Activated CD4-positive, CD25-positive, alpha-beta regulatory T cell treated with anti-CD3 and anti-CD28 coated beads, Interleukin-2, amount 50 U/mL, for 24 hours (primary cell): ENCODE results near the gene ROMO1.

Experiments
- ATAC-seq, 2 donors: fragments of 150-1000 bp; cut with Tn5 transposase; one replicate each; pipeline ENCODE4 v1.10.0; 2021; ENCODE audit warnings: mild to moderate bottlenecking in 1 of 2, moderate library complexity in 1 of 2

The ROMO1 gene

GRCh38 chr20:35699127-35699956 lies at the start of gene ROMO1, which contains the start of gene NFS1:
TSS of gene ROMO1 (plus strand) at chr20:35699405. CDS start at chr20:35699633, 228 bp downstream.
TSS of gene NFS1 (minus strand) at chr20:35699352. CDS start at chr20:35699288, 64 bp downstream.
- peak; percentile 95 to 97 for ATAC-seq

- no peak for ATAC-seq
Observed at GRCh38 chr20:35650632-35651031, 48.6 kb upstream of the ROMO1 start.

GRCh38 chr20:35651958-35652357 lies 47.2 kb upstream of the ROMO1 start:
- no peak for ATAC-seq

DNA sequence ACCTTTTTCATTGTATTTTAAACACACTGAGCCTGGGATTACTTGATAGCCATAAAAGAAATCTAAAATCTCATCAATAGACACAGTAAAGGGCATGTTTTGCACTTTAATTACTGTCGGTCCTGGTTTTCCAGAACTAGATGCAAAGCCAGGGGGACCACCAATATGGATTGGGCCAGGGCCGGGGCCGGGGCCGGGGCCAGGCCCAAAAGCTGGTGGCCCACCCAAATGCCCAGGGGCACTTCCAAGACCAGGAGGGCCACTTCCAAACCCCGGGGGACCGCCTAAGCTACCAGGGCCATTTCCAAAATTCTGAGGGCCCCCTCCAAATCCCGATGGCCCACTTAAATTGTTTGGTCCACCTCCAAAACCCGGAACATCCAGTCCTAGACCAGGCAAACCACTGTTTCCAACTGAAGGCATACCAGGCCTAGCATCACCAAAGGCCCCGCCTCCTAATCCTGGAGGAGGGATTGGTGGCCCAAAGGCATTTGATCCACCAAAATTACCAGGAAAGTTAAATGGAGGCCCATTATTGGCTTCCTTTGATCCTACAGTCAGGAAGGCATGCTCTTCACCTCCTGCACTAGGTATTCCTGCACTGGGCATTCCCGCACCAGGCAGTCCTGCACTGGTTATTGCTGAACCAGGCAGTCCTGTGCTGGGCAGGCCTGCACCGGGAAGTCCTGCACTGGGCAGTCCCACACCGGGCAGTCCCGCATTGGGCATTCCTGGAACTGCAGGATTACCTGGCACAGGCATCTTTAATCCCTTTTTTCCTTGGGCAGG lies 46.4 kb upstream of the ROMO1 start:
- ATAC-seq, result no peak

GRCh38 chr20:35653430-35653734 lies 45.8 kb upstream of the ROMO1 start:
- ATAC-seq, result no peak

GRCh38 chr20:35653893-35654292 lies 45.3 kb upstream of the ROMO1 start:
- no peak for ATAC-seq

DNA sequence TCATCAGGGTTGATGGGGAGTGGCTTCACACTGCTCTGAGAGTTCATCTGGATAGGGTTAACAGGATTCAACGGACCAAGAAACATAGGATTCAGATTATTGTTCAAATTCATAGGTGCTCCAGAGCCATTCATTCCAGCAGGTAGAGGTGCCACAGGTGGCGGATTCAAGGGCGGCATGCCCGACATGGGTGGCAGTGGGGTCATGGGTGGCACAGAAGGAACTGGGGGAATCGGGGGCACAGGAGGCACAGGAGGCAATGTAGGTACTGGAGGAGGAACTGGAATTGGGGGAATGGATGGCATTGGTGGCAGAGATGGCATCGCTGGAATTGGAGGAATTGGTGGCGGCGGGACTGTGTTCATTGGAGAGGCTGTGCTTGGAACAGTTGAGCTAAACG lies 44.8 kb upstream of the ROMO1 start:
- no peak for ATAC-seq

GRCh38 chr20:35657271-35657670 lies 41.9 kb upstream of the ROMO1 start:
- no peak for ATAC-seq

DNA sequence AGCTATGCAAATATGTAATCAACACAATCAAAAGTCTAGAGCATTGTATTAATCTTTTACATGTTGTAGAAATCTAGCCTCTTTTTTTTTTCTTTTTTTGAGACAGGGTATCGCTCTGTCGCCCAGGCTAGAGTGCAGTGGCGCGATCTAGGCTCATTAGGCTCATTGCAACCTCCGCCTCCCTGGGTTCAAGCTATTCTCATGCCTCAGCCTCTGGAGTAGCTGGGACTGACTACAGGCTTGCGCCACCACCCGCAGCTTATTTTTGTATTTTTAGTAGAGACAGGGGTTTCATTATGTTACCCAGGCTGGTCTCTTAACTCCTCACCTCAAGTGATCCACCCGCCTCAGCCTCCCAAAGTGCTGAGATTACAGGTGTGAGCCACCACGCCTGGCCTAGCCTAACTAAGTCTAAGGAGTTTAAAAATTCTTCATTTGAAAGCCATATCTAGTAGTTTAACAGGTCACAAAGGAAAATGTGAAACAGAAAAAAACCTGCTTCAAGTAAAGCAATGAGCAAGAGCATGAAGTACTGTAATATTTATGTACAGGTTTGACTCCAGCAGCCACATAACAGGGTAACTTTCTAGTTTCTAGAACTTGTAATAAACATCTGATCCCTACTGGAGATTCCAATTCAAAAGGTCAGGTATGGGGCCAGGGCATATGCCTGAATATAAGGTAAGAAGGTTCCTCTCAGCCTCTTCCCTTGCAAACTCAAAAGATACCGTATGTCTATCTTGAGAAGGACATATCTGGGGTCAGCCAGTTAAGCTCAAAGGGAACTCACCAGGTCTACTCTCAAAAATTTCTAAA lies 38.9 kb upstream of the ROMO1 start:
- ATAC-seq, result peak; percentile 26 to 31

GRCh38 chr20:35661053-35661452 lies 38.2 kb upstream of the ROMO1 start:
- peak; percentile 15 to 22 for ATAC-seq

DNA sequence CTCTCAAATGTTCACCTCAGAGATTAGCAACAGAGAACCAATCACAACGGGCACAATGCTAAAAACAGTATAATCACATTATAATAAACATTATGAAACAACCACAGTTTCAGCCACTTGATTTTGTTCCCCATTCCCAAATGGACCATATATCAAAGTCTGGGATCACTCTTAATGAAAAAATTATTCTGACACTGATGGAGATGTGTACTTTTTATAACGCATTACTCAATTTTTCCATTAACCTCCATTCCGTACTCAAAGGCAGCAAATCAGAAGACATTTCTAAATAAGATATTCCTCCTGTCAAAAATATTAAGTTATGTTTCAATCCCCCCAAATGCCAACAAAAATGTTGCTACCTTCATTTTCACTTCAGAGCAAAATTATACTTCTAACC lies 37.3 kb upstream of the ROMO1 start:
- no peak for ATAC-seq

GRCh38 chr20:35662551-35662950 lies 36.7 kb upstream of the ROMO1 start:
- no peak for ATAC-seq

DNA sequence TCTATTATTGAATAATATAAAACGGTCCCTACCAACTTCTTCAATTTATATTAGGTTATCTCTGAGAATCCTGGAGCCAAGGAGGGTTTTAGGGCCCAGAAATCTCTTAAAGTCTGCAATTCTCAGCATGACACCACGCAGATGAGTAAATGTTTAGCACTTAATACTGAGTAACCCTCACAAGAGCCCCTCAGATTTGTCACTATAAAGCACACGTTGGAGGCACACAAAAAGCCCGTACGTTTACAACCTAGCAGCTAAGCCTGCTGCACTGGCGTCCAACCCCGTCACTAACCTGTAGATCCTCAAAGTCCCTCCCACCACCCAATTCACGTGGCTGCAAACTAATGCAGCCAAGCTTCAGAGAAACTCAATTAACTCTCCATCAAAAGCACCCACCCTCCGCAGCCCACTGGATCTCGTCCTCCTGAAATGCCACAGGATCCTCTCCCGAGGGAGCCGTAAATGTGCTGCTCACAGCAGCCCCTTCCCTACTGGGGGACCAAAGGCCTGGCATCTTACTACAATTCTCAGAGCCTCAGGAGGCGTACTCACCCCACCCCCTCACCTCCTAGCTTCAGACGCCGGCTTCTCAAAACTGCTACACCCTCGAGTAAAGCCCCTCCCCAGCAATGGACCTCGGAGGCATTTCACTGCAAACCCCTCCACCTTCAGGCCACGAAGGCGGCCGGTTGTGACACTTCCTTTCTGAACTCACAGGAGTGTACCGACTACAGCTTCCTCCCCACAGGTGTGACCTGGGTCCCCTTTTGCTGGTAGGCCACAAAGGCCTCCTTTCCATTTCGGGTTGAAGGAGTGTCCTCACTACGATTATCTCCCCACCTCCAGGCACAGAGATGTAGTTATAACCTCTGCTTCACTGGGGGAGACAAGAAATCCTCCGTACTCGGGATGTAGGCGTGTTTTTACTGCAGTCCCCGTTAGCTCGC lies 35.4 kb upstream of the ROMO1 start:
- peak; percentile 37 to 40 for ATAC-seq

DNA sequence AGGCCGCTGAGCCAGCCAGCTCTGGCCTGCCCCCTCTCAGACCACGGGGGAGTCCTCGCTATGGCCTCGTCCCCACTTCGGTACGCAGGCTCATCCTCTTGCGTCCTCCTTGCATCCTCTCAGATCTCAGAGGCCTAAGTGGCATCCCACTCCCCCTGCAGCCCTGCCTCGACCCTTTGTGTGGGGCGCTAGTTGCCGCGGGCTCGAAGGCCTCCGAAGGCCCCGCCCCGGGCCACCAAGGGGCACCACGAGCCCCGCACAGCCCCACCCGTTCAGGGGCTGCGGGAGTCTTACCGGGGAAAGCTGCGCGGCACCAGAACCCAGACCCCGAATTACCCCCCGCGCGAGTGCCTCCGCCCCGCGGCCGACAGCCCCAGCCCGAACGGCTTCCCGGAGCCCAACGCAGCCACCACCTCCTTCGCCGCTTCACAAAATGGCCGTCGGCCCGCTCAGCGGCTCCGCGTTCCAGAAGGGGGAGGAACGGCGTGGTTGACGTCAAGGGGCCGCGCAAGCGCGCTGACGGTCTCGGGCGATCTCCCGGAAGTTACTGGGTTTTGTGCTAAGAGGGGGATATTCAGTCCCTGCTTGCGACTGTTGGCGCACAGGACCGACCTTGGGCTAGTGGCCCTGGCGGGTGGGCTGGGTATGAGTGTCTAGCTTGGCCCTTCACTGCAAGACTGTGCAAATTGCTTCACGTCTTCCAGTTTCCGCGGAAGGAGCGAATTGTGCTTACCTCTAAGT lies 34.6 kb upstream of the ROMO1 start, which contains the start of the genes CPNE1 and RBM12:
TSS of gene CPNE1 (minus strand) at position 435 of the 741 bp plus-strand sequence. CDS start 31,977 bp downstream, outside the sequence.
TSS of gene RBM12 (minus strand) at position 435 of the 741 bp plus-strand sequence. CDS start 9,578 bp downstream, outside the sequence.
- ATAC-seq, result peak; percentile 75 to 76

- no peak for ATAC-seq
Observed at GRCh38 chr20:35665949-35666288, 33.3 kb upstream of the ROMO1 start.

GRCh38 chr20:35669221-35669620 lies 30.0 kb upstream of the ROMO1 start:
- no peak for ATAC-seq

DNA sequence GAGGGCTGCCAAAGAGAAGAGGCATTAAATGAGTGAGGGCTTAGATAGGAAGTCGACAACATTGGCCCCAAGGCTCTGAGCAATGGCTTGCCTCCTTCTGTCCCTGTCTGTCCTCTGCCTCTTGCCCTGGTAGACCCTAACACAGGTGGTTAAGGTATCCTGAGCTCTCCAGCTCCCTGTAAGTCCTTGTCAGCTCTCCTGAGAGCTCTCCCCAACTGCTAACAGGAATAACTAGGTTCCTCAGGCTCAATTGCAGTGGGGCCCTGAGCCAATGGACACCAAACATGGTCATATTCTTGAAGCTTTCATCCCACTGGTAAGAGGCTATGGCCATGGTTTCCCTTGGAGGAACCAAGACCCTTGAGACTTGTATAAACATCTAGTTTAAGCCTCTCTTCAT lies 29.5 kb upstream of the ROMO1 start:
- no peak for ATAC-seq

GRCh38 chr20:35673884-35674283 lies 25.3 kb upstream of the ROMO1 start:
- ATAC-seq, result no peak

GRCh38 chr20:35674921-35675320 lies 24.3 kb upstream of the ROMO1 start:
- no peak for ATAC-seq

DNA sequence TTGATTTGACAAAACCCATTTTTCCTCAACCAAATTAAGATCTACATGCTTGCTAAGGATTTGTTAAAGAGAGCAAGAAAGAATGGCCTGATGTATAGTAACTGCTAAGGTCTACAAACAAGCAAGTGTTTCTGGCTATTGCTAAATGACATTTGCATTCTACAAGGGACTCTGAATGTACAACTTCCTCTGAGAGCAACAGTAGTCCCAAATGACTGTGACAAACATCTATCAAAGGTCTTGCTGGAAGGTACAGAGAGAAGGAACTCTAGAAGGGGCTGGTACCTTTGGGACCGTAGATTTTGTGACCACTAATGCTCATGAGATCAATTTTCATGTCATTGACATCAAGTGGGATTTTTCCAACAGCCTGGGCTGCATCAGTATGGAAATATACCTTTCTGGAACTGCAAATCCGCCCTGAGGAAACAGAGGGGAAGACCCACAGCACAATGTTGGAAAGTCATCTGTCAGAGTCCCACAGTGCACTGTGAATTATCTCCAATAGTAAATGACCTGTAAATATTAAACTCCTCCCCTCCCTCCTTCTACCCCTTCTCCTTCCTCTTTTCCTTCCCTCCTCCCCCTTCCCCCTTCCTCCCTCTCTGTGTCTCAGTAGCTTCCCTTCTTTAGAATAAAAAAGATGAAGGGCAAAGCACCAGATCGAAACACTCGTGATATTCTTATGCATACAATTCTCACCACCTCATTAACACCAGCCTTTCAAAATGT lies 18.6 kb upstream of the ROMO1 start:
- no peak for ATAC-seq
